Measurements from ENCODE around the gene TMEM131. TPM values are rescaled to one million over a fixed set of nuclear protein-coding genes. Genes with fewer than 3 reads are reported as not detected.
"Not testable (repeated sequence)": the region's sequence is repeated elsewhere in the genome, so short reads cannot be mapped to it uniquely, and the experiment has no call there.

Gene TMEM131
- total RNA-seq, 4 donors from 2014 or later, result 10.3 to 39.2 (median 20.0) TPM

DNA sequence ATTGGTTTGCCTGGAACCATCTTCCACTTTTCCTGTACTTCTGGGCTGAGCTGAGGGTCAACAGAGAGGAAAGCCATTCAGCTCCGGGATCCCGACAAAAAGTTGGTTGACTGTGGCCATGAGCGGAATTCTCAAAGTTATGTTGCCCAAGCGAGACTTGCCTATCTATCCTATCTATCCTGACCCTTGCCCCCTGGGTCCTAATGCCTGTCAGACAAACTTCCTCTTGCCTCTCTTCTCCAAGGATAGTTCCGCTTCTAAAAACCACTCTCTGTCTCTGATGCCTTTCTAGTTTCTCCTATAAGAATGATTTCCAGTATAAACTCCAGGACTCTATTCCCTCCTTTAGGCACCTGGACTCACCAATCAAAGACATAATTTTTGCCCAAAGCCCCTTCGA, 173.9 kb downstream of the TMEM131 start:
- H3K9me3 ChIP-seq; ATAC-seq; DNase-seq; H3K4me1 ChIP-seq; H3K27ac ChIP-seq; H3K36me3 ChIP-seq; H3K27me3 ChIP-seq; H3K4me3 ChIP-seq; intact Hi-C loops (cut with DNase I; ENCODE audit: low total_unique reads): not testable (repeated sequence)
- in situ Hi-C loops (cut with MboI; ENCODE audit: low sequenced_read_pairs in 4 of 4), result loop anchor here (25.0 kb wide), 2 partner anchors 365 to 440 kb away; no protein-coding TSS in a partner anchor

DNA sequence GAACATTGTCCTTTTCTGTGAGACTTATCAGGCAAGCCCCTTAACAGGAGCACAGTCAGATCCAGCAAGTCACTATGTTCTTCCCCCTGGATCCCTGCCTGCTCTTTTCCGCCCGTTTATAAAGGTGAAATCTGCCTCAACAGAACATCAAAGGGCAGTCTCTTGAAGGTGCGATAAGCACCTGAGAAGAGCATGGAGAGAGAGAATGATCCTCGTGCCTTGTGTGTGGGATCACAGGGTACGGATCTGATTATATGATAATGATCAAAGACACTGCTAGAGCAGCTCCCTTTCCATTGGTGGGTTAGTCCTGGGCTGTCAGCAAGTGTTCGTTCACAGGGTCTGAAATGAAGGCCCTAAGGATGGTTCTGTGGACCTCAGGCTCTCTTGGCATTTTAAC, 176.0 kb downstream of the TMEM131 start:
- H3K27me3 ChIP-seq, result no peaks in the 10 kb centered on the region
- intact Hi-C loops (cut with DNase I; ENCODE audit: low total_unique reads) (no loop called here), in situ Hi-C loops (cut with MboI; ENCODE audit: low sequenced_read_pairs in 4 of 4) (loop anchor here (10.0 to 25.0 kb wide), 3 partner anchors 368 to 565 kb away; no protein-coding TSS in a partner anchor)
- H3K9me3 ChIP-seq, result no peaks in the 10 kb centered on the region
- H3K4me1 ChIP-seq, result no peaks in the 10 kb centered on the region
- H3K4me3 ChIP-seq, result no peak overlapping the region
- H3K27ac ChIP-seq, result no peak overlapping the region
- TF ChIP-seq, protein P1, sequence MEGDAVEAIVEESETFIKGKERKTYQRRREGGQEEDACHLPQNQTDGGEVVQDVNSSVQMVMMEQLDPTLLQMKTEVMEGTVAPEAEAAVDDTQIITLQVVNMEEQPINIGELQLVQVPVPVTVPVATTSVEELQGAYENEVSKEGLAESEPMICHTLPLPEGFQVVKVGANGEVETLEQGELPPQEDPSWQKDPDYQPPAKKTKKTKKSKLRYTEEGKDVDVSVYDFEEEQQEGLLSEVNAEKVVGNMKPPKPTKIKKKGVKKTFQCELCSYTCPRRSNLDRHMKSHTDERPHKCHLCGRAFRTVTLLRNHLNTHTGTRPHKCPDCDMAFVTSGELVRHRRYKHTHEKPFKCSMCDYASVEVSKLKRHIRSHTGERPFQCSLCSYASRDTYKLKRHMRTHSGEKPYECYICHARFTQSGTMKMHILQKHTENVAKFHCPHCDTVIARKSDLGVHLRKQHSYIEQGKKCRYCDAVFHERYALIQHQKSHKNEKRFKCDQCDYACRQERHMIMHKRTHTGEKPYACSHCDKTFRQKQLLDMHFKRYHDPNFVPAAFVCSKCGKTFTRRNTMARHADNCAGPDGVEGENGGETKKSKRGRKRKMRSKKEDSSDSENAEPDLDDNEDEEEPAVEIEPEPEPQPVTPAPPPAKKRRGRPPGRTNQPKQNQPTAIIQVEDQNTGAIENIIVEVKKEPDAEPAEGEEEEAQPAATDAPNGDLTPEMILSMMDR (IDR thresholded peaks at IDR 0.05 in 4 of 5, conservative IDR thresholded peaks at IDR 0.05 in 1 of 5), result no peak
- TF ChIP-seq POLR2A (IDR thresholded peaks at IDR 0.05), result no peak
- ATAC-seq, result no peak
- no peak for DNase-seq
- peaks cover 0 to 13% of the 10 kb centered on the region in 2 donors for H3K36me3 ChIP-seq

DNA sequence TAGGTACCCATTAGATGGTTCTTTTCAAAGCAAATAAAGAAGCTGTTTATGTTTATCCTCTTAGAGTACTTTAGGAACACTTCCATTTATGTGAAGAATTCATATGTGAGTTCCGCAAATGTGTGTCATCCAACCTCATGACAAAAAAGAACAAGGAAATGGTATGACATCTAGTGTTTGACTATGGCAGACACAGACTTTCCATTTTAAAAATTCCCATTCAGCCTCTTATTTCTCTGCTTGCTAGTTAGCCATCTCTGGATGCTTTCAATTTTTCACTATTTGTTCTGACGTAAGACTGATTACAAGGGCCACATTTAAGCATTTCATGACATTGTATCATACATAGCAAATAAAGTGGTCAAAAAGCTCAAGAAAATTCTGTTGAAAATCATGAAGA, 179.3 kb downstream of the TMEM131 start:
- intact Hi-C loops (cut with DNase I; ENCODE audit: low total_unique reads), result no loop called here
- H3K4me3 ChIP-seq, result no peak overlapping the region
- TF ChIP-seq, protein P1 (IDR thresholded peaks at IDR 0.05 in 4 of 5, conservative IDR thresholded peaks at IDR 0.05 in 1 of 5), result no peak
- TF ChIP-seq POLR2A (IDR thresholded peaks at IDR 0.05), result no peak
- H3K27ac ChIP-seq, result no peak overlapping the region
- peaks cover 0 to 45% of the 10 kb centered on the region in 2 donors for H3K36me3 ChIP-seq
- DNase-seq (no peak), ATAC-seq (peak in 1 of 2 donors; percentile 26)
- H3K27me3 ChIP-seq, result no peaks in the 10 kb centered on the region
- H3K9me3 ChIP-seq, result no peaks in the 10 kb centered on the region
- in situ Hi-C loops (cut with MboI; ENCODE audit: low sequenced_read_pairs in 4 of 4), result loop anchor here (10.0 to 25.0 kb wide), 3 partner anchors 371 to 568 kb away; no protein-coding TSS in a partner anchor
- H3K4me1 ChIP-seq, result no peaks in the 10 kb centered on the region

DNA sequence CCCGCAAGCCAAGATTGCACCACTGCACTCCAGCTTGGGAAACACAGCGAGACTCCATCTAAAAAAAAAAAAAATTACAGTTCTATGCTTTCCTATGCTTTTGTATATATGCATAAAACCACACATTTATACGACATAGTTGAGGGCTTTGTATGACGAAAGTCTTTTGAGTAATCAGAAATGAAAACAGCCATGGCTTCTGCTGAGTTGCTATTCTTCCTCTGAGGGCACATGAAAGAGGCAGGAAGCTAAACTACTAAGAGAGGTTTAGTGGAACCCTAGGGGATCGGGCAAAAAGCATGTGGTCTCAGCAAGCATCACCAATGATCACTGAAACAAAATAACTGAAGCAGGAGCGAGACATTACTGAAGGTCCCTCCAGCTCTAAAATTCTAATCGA, 182.8 kb downstream of the TMEM131 start:
- Histone ChIP-seq H3K4me3 (no peak overlapping the region), H3K4me1 (peaks cover 0 to 6% of the 10 kb centered on the region in 2 donors), H3K36me3 (peaks cover 0 to 73% of the 10 kb centered on the region in 2 donors), H3K27me3 (no peaks in the 10 kb centered on the region), H3K27ac (no peak overlapping the region), H3K9me3 (no peaks in the 10 kb centered on the region)
- TF ChIP-seq, protein P1 (IDR thresholded peaks at IDR 0.05 in 4 of 5, conservative IDR thresholded peaks at IDR 0.05 in 1 of 5), result no peak
- no peak for TF ChIP-seq POLR2A (IDR thresholded peaks at IDR 0.05)
- in situ Hi-C loops (cut with MboI; ENCODE audit: low sequenced_read_pairs in 4 of 4) (loop anchor here (10.0 to 25.0 kb wide), 3 partner anchors 374 to 572 kb away; no protein-coding TSS in a partner anchor), intact Hi-C loops (cut with DNase I; ENCODE audit: low total_unique reads) (no loop called here)
- DNase-seq (no peak), ATAC-seq (no peak)

DNA sequence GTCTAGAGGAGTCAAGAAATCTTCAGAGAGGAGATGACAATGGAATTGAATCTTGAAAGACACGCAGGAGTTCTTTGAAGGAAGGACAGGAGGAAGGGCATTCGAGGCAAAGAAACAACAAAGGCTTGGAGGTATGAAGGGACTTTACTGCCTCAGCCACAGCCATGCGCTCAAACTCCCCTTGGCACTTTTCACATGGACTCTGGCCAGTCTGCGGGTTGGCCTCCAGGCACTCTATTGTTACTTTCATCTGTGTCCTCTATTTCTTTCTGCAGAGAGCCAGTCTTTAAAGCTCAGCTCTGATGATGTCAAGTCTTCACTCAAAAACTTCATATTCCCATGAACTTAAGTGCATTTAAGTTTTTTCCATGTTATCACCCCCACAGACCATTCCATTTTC, 186.9 kb downstream of the TMEM131 start:
- H3K27me3 ChIP-seq, result no peaks in the 10 kb centered on the region
- H3K36me3 ChIP-seq, result peaks cover 0 to 67% of the 10 kb centered on the region in 2 donors
- no peaks in the 10 kb centered on the region for H3K9me3 ChIP-seq
- ATAC-seq (no peak), DNase-seq (no peak)
- in situ Hi-C loops (cut with MboI; ENCODE audit: low sequenced_read_pairs in 4 of 4) (loop anchor here (10.0 to 25.0 kb wide), 3 partner anchors 378 to 576 kb away; no protein-coding TSS in a partner anchor), intact Hi-C loops (cut with DNase I; ENCODE audit: low total_unique reads) (loop anchor here (5.0 to 10.0 kb wide), 2 partner anchors 186 to 228 kb away; partner anchors contain the start of gene TMEM131)
- H3K4me3 ChIP-seq, result no peak overlapping the region
- peaks cover 8 to 15% of the 10 kb centered on the region in 2 donors for H3K4me1 ChIP-seq
- peak overlapping the region in 3 of 4 donors; percentile 2 to 17 (median 8) for H3K27ac ChIP-seq
- TF ChIP-seq, protein P1 (IDR thresholded peaks at IDR 0.05 in 4 of 5, conservative IDR thresholded peaks at IDR 0.05 in 1 of 5), result no peak
- no peak for TF ChIP-seq POLR2A (IDR thresholded peaks at IDR 0.05)
